Measurements from ENCODE around the gene VWA7. TPM values are rescaled to one million over a fixed set of nuclear protein-coding genes. Genes with fewer than 3 reads are reported as not detected.

The VWA7 gene
- total RNA-seq, result 0.32 and 0.38 TPM in 2 replicates

GRCh38 chr6:31776989-31777666 is at the start of gene VWA7:
Gene VWA7 (minus strand): TSS chr6:31777328. CDS start chr6:31776779, 549 bp downstream.

GRCh38 chr6:31815025-31815838 is 38.1 kb upstream of the VWA7 start, which contains the start of the genes HSPA1A and HSPA1L:
Gene HSPA1A (plus strand): TSS chr6:31815543. CDS start chr6:31815757, 214 bp downstream.
Gene HSPA1L (minus strand): TSS chr6:31815283. CDS start chr6:31811972, 3,311 bp downstream.

DNA sequence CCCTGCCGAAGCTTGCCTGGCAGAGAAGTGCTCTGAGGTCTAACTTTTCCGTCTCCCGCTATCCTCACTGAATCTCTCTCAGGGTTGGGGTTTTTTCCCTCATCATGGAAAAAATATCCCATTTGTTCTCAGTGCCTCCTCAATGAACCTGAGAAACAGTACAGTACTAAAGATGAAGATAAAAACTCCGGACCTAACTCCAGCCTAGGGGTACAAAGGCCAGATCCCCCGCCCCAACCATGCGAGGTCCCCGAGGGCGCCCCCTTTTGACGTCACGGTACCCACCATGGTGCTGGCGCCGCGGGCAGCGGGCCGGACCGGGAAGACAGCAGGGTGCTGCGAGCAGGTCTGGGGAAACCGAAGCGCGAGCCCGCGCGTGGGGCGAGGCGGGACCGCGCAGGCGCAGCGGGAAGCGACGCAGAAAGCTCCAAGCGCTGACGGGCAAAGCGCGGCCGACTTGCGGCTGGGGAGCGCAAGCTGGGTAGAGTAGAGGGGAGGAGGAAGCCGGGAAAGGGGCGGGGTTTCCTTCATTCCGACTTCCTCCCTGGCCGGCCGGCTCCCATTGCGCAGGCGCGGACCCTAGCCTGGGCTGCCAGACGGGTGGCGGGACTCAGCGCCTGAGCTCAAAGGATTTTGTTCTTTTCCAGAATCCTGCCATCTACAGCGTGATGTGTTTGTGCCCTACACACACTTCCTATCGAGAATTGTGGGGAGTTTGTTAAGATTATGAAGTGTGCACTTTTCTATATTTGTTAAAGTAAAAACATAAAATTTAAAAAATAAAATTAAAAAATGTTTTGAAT is 29.5 kb upstream of the VWA7 start, which contains the start of gene LSM2:
TSS of gene LSM2 (minus strand) at position 497 of the 803 bp plus-strand sequence. CDS start at position 288, 209 bp downstream.

GRCh38 chr6:31795616-31796298 is 18.6 kb upstream of the VWA7 start, which contains the start of gene VARS1:
Gene VARS1 (minus strand): TSS chr6:31795752. CDS start chr6:31795217, 535 bp downstream.

GRCh38 chr6:31762356-31762755 is 14.8 kb downstream of the VWA7 start, which contains the start of gene SAPCD1:
Gene SAPCD1 (plus strand): TSS chr6:31762656. CDS start chr6:31763055, 399 bp downstream.

DNA sequence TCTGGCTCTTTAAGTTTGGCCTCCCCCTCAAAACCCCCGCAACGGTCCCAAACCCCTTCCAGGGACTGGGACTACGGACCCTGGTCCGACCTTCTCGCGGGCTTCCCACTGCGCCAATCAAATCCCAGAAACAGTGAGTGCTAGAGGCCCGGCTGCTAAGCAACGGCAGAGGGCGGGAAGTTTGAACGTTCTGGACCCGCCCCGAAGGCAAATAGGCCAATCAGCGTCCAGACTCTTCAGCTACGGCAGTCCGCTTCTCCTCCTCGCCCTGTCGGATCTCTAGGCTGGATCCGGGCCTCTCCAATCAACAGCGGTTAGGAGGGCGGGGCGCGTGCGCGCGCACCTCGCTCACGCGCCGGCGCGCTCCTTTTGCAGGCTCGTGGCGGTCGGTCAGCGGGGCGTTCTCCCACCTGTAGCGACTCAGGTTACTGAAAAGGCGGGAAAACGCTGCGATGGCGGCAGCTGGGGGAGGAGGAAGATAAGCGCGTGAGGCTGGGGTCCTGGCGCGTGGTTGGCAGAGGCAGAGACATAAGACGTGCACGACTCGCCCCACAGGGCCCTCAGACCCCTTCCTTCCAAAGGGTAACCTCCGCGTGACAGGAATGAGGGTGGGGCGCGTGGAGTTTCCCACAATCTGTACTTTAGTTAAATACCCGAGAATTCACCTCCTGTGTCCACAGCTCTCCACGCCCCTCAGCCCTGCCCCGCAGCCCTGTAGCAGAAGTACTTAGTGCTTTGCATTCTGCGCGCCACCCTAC is 37.3 kb downstream of the VWA7 start, which contains the start of gene MSH5:
TSS of gene MSH5 (plus strand) at position 367 of the 758 bp plus-strand sequence. CDS start 462 bp downstream, outside the sequence.

DNA sequence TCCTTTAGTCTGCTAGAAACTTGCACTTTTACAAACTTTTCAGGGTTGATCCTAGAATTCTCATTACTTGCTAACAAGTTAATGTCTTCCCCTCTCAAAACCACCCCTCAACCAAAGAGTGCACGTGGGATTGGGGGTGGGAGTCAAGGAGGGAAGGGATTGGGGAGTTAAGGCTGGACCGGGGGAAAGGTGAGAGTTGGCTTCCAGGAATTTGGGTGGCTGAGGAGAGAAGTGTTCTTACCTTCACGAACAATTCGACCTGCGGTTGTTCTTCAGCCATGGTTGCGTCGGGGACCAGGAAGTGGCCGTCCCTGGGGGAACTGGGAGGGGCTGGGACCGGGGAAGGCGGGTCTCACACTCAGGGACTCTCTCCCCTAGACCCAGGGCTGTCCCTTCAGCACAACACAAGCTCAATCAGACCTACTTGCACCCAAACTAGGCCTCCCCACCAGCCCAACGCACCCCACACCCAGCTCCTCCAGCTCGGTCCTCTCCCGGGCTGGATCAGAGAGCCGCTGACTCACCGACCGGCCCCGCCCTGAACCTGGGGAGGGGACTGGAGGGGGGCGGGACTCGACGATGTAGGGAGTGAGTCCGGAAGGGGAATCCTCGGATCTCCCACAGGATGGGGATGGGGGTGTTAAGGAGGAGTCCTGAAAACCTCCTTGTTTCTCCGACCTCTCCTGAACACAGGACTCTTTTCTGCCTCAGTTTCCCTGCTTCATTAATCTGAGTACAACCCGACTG is 40.9 kb downstream of the VWA7 start, which contains the start of gene CLIC1:
TSS of gene CLIC1 (minus strand) at position 510 of the 747 bp plus-strand sequence. CDS start at position 280, 230 bp downstream.

DNA sequence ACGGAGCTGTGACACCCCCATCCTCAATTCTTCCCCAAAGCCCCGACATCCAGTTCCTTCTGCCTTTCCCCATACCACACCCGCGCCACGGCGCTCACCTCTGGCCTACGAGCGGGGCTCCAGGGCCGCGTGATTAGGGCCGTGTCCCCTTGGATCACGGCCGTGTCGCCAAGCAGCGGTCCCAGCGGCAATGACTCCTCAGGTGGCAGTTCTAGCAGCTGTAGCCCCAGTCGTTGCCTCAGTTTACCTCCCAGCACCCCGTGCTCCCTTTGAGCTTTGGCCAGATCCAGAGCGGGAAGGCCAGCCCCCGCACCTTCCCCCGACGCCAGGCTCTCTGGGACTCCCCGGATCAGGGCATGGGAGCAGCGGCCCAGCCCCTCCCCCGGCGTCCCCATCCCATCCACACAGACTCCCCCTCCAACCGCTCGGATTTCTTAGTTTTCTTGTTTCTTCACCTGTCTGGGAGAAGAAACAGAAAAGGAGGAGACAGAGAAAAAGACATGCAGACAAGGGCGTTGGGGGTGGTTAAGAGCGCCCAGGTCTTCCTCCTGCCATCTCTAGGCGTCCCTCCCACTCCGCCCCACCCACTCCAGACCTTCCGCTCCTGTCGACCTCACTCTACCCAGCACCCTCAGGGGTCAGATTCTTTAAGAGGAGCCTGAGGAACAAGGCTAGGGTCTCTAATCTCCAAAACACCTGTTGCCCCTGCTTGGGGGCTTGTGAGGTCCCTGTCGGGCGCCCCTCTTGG is 48.2 kb downstream of the VWA7 start, which contains the start of gene DDAH2:
TSS of gene DDAH2 (minus strand) at position 533 of the 748 bp plus-strand sequence. CDS start at position 395, 138 bp downstream.

GRCh38 chr6:31723245-31723979 is 53.7 kb downstream of the VWA7 start, which contains the start of gene MPIG6B:
Gene MPIG6B (plus strand): TSS chr6:31723373. CDS start chr6:31723384, 11 bp downstream.

DNA sequence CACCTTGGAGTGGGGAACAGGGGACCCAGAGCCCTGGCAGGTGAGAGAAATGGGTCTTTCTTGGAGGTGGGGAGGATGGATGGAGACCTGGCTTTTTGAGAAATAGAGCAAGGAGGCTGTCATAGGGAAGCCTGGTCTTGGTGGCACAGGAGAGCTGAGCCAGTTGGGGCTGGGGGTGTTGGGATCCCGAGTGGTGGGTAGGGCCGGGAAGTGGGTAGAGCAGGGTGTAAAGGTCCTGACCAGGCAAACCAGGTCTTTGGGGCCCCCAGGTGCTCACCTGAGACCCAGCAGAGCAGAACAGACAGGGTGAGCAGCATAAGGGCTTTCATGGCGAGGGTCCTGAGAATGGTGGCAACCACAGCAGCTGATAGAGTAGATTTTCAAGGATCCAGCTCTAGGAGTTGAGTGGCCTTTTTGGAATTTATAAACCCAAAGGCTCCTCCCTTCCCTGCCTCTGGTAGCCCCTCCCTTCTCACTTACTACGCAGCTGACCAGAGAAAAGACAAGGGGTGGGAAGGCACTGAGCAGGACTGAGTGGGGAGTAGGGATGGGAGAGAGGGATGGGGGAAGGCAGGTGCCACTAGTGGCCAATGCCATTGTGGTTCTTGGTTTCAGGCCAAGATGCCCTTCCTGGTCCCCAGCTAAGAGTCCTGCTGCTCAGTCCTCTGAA is 55.6 kb downstream of the VWA7 start, which contains the start of gene LY6G6C:
TSS of gene LY6G6C (minus strand) at position 396 of the 670 bp plus-strand sequence. CDS start at position 329, 67 bp downstream.

Other genes starting within 250 kb of the VWA7 start
- gene MCCD1, start 248.4 kb downstream of the VWA7 start, total RNA-seq, result not detected in 2 replicates
- gene DDX39B, start 235.3 kb downstream of the VWA7 start, total RNA-seq, result 309 and 373 TPM in 2 replicates
- 0.49 and 0.94 TPM in 2 replicates for gene ATP6V1G2, start 230.7 kb downstream of the VWA7 start, total RNA-seq
- gene NFKBIL1, start 229.7 kb downstream of the VWA7 start, total RNA-seq, result 18.3 and 27.2 TPM in 2 replicates
- not detected in 2 replicates for gene LTA, start 205.0 kb downstream of the VWA7 start, total RNA-seq
- gene TNF, start 201.8 kb downstream of the VWA7 start, total RNA-seq, result 0.13 TPM in 1 of 2 replicates, not detected in the other
- 4.9 and 39.7 TPM in 2 replicates for gene LTB, start 194.9 kb downstream of the VWA7 start, total RNA-seq
- gene LST1, start 191.1 kb downstream of the VWA7 start, total RNA-seq, result 0.32 and 0.57 TPM in 2 replicates
- not detected in 2 replicates for gene NCR3, start 184.3 kb downstream of the VWA7 start, total RNA-seq
- gene AIF1, start 162.1 kb downstream of the VWA7 start, total RNA-seq, result not detected in 2 replicates
- 21.0 and 56.6 TPM in 2 replicates for gene PRRC2A, start 156.6 kb downstream of the VWA7 start, total RNA-seq
- 83.2 and 204 TPM in 2 replicates for gene BAG6, start 124.7 kb downstream of the VWA7 start, total RNA-seq
- gene APOM, start 121.4 kb downstream of the VWA7 start, total RNA-seq, result 0.16 and 0.25 TPM in 2 replicates
- gene C6orf47, start 116.5 kb downstream of the VWA7 start, total RNA-seq, result 18.5 and 21.6 TPM in 2 replicates
- gene GPANK1, start 112.3 kb downstream of the VWA7 start, total RNA-seq, result 11.8 and 12.3 TPM in 2 replicates
- gene CSNK2B, start 111.2 kb downstream of the VWA7 start, total RNA-seq, result 77.5 and 79.2 TPM in 2 replicates
- gene LY6G5B, start 107.4 kb downstream of the VWA7 start, total RNA-seq, result 1.1 and 5.3 TPM in 2 replicates
- gene LY6G5C, start 96.3 kb downstream of the VWA7 start, total RNA-seq, result 1.8 and 2.1 TPM in 2 replicates
- gene ABHD16A, start 74.0 kb downstream of the VWA7 start, total RNA-seq, result 48.6 and 84.4 TPM in 2 replicates
- gene LY6G6F, start 70.5 kb downstream of the VWA7 start, total RNA-seq, result not detected in 2 replicates
- gene LY6G6D, start 62.0 kb downstream of the VWA7 start, total RNA-seq, result not detected in 2 replicates
- not detected in 2 replicates for gene LY6G6C, start 55.6 kb downstream of the VWA7 start, total RNA-seq
- gene MPIG6B, start 54.0 kb downstream of the VWA7 start, total RNA-seq, result not detected in 2 replicates
- gene DDAH2, start 48.0 kb downstream of the VWA7 start, total RNA-seq, result 86.0 and 129 TPM in 2 replicates
- 347 and 730 TPM in 2 replicates for gene CLIC1, start 40.8 kb downstream of the VWA7 start, total RNA-seq
- 4.9 and 5.8 TPM in 2 replicates for gene MSH5, start 37.3 kb downstream of the VWA7 start, total RNA-seq
- gene SAPCD1, start 14.7 kb downstream of the VWA7 start, total RNA-seq, result 1.3 and 2.9 TPM in 2 replicates
- 40.8 and 104 TPM in 2 replicates for gene VARS1, start 18.4 kb upstream of the VWA7 start, total RNA-seq
- gene LSM2, start 29.6 kb upstream of the VWA7 start, total RNA-seq, result 24.1 and 37.2 TPM in 2 replicates
- 0.81 and 1.8 TPM in 2 replicates for gene HSPA1L, start 38.0 kb upstream of the VWA7 start, total RNA-seq
- gene HSPA1A, start 38.2 kb upstream of the VWA7 start, total RNA-seq, result 98.4 and 221 TPM in 2 replicates
- 64.1 and 91.7 TPM in 2 replicates for gene HSPA1B, start 50.4 kb upstream of the VWA7 start, total RNA-seq
- gene NEU1, start 85.5 kb upstream of the VWA7 start, total RNA-seq, result 52.0 and 59.4 TPM in 2 replicates
- gene SLC44A4, start 101.7 kb upstream of the VWA7 start, total RNA-seq, result 0.06 and 0.49 TPM in 2 replicates
- 28.7 and 52.4 TPM in 2 replicates for gene EHMT2, start 120.4 kb upstream of the VWA7 start, total RNA-seq
- gene ZBTB12, start 124.8 kb upstream of the VWA7 start, total RNA-seq, result 1.1 and 5.7 TPM in 2 replicates
- not detected in 2 replicates for gene C2, start 150.4 kb upstream of the VWA7 start, total RNA-seq
- 0.97 and 2.5 TPM in 2 replicates for gene CFB, start 168.8 kb upstream of the VWA7 start, total RNA-seq
- 76.4 and 90.9 TPM in 2 replicates for gene NELFE, start 181.6 kb upstream of the VWA7 start, total RNA-seq
- gene SKIC2, start 181.8 kb upstream of the VWA7 start, total RNA-seq, result 32.7 and 40.9 TPM in 2 replicates
- gene DXO, start 194.8 kb upstream of the VWA7 start, total RNA-seq, result 7.3 and 11.4 TPM in 2 replicates
- gene C4A, start 204.7 kb upstream of the VWA7 start, total RNA-seq, result 1.5 and 3.1 TPM in 2 replicates
- 0.97 and 2.5 TPM in 2 replicates for gene C4B, start 237.5 kb upstream of the VWA7 start, total RNA-seq

All from bladder microvascular endothelial cell (primary cell).